RWPE1 (cell line): Measurements from ENCODE around the gene LRRC72.

Experiments
- CTCF ChIA-PET: fragments of 350-600 bp; sonication (Branson Sonifier 250); formaldehyde crosslinking; extraction: SDS; loops from one replicate; lab custom pipeline; 2021; lab: Yijun Ruan, JAX
- POLR2A ChIA-PET: fragments of 400-600 bp; formaldehyde crosslinking; extraction: SDS; loops from one replicate; lab custom pipeline; 2020; ENCODE audit warnings: antibody characterized with exemption; ENCODE audit not compliant: low non-redundant PET; lab: Yijun Ruan, JAX
- DNase-seq: peaks from one replicate; pipeline ENCODE4 v3.0.0; 2012; ENCODE audit warnings: low spot score
- H3K27ac ChIP-seq: fragments of 450-650 bp; 2 replicates; pipeline ENCODE4 v1.5.1; 2017
- CTCF ChIP-seq: fragments of 450-650 bp; conservative IDR thresholded peaks from 2 replicates; pipeline ENCODE4 v1.5.1; 2017; ENCODE audit warnings: low read depth, mild to moderate bottlenecking

The LRRC72 gene

GRCh38 chr7:16556359-16556758 is 29.7 kb downstream of the LRRC72 start:
- ChIA-PET CTCF (interaction anchor here (0.6 kb wide), 1 partner anchor 29 kb away, joined by 3 read pairs; no protein-coding TSS in a partner anchor), POLR2A (no interaction called here)
- no peak overlapping the region for H3K27ac ChIP-seq
- no peak for TF ChIP-seq CTCF
- DNase-seq = no peak

- no peak overlapping the region for H3K27ac ChIP-seq
- ChIA-PET CTCF (no interaction called here), POLR2A (no interaction called here)
- TF ChIP-seq CTCF = no peak
- DNase-seq = no peak
These were observed 32.2 kb downstream of the LRRC72 start for GRCh38 chr7:16558761-16559302.

- no peak for DNase-seq
- CTCF ChIA-PET = interaction anchor here (0.6 kb wide), 1 partner anchor 761 kb away, joined by 3 read pairs; no protein-coding TSS in a partner anchor
- H3K27ac ChIP-seq = no peak overlapping the region
- no peak for TF ChIP-seq CTCF
- POLR2A ChIA-PET = no interaction called here
These were observed 33.0 kb downstream of the LRRC72 start for GRCh38 chr7:16559497-16560179.

GRCh38 chr7:16561943-16562342 is 35.3 kb downstream of the LRRC72 start:
- POLR2A ChIA-PET = no interaction called here
- CTCF ChIA-PET = no interaction called here

GRCh38 chr7:16562456-16563220 is 36.0 kb downstream of the LRRC72 start:
- no peak for DNase-seq
- H3K27ac ChIP-seq = no peak overlapping the region
- no peak for TF ChIP-seq CTCF
- POLR2A ChIA-PET = no interaction called here
- CTCF ChIA-PET = interaction anchor here (0.6 kb wide), 1 partner anchor 34 kb away, joined by 6 read pairs; no protein-coding TSS in a partner anchor

More at GRCh38 chr7:16561943-16562342, 35.3 kb downstream of the LRRC72 start:
- no peak for TF ChIP-seq CTCF
- no peak overlapping the region for H3K27ac ChIP-seq
- DNase-seq = no peak

GRCh38 chr7:16563281-16564022 is 36.8 kb downstream of the LRRC72 start:
- no peak overlapping the region for H3K27ac ChIP-seq
- ChIA-PET POLR2A (no interaction called here), CTCF (interaction anchor here (0.6 to 1.4 kb wide), 2 partner anchors 33 to 453 kb away, joined by 4 to 6 read pairs; no protein-coding TSS in a partner anchor)
- DNase-seq = no peak
- TF ChIP-seq CTCF = no peak
